Fibroblast of lung (primary cell): ENCODE measurements around the gene PRMT3. TPM values are rescaled to one million over a fixed set of nuclear protein-coding genes. Genes with fewer than 3 reads are reported as not detected.

Source experiments
- DNase-seq, 2 donors: peaks; one replicate each; pipeline versions ENCODE4 v3.0.0 to v3.0.0-alpha.2; 2010; ENCODE audit warnings: low read depth in 2 of 2
- H2AFZ ChIP-seq: 2 replicates; pipeline ENCODE4 v1.5.1; 2012; ENCODE audit warnings: low read length, control low read depth, inconsistent platforms
- H3K27ac ChIP-seq: 2 replicates; pipeline ENCODE4 v1.5.1; 2011; ENCODE audit warnings: low read length, control low read depth; ENCODE audit not compliant: insufficient read depth
- H3K27me3 ChIP-seq: 2 replicates; pipeline ENCODE4 v1.5.1; 2011; ENCODE audit warnings: mild to moderate bottlenecking, low read length; ENCODE audit not compliant: control insufficient read depth, insufficient read depth
- H3K36me3 ChIP-seq: 2 replicates; pipeline ENCODE4 v1.5.1; 2011; ENCODE audit warnings: low read length; ENCODE audit not compliant: control insufficient read depth, insufficient read depth
- H3K4me1 ChIP-seq: 2 replicates; pipeline ENCODE4 v1.5.1; 2011; ENCODE audit warnings: low read length; ENCODE audit not compliant: control insufficient read depth, insufficient read depth; ENCODE audit errors: extremely low read depth
- H3K4me2 ChIP-seq: 2 replicates; pipeline ENCODE4 v1.5.1; 2011; ENCODE audit warnings: low read length, control low read depth; ENCODE audit not compliant: insufficient read depth; ENCODE audit errors: extremely low read depth
- H3K4me3 ChIP-seq, 4 experiments: fragments of 200-600 bp in 1 of 4; sonication (generic) in 1 of 4; replicated peaks in 1 of 4; 2 replicates each; pipeline ENCODE4 v1.5.1; 2011 to 2016; ENCODE audit warnings: low read length in 4 of 4, low read depth in 3 of 4, mild to moderate bottlenecking in 3 of 4, control low read depth in 2 of 4, inconsistent platforms in 1 of 4, mixed read lengths in 1 of 4; ENCODE audit not compliant: insufficient read depth in 1 of 4; ENCODE audit errors: control extremely low read depth in 1 of 4
- H3K79me2 ChIP-seq: 2 replicates; pipeline ENCODE4 v1.5.1; 2012; ENCODE audit warnings: mild to moderate bottlenecking, low read length, inconsistent platforms; ENCODE audit not compliant: control insufficient read depth, insufficient read depth
- H3K9ac ChIP-seq: 2 replicates; pipeline ENCODE4 v1.5.1; 2011; ENCODE audit warnings: mild to moderate bottlenecking, low read length, control low read depth; ENCODE audit not compliant: insufficient read depth
- H3K9me3 ChIP-seq: 2 replicates; pipeline ENCODE4 v1.5.1; 2012; ENCODE audit warnings: low read depth, low read length; ENCODE audit not compliant: control insufficient read depth, insufficient read depth
- H4K20me1 ChIP-seq: 2 replicates; pipeline ENCODE4 v1.5.1; 2011; ENCODE audit warnings: low read length; ENCODE audit not compliant: control insufficient read depth, insufficient read depth; ENCODE audit errors: extremely low read depth
- CTCF ChIP-seq, 2 donors: IDR thresholded peaks in 1 of 2; conservative IDR thresholded peaks in 1 of 2; 1 replicate in 1 of 2; 2 replicates in 1 of 2; pipeline ENCODE4 v1.5.1; 2011 to 2012; ENCODE audit warnings: low read length in 2 of 2, control low read depth in 1 of 2, inconsistent platforms in 1 of 2, low read depth in 1 of 2, mild to moderate bottlenecking in 1 of 2
- EZH2 ChIP-seq: IDR thresholded peaks from 2 replicates; pipeline ENCODE4 v1.5.1; 2012; ENCODE audit warnings: low read length, control low read depth, mild to moderate bottlenecking; ENCODE audit errors: missing control alignments
- polyA plus RNA-seq, 2 donors: library from polyadenylated mRNA; depleted of rRNA in 1 of 2; stranded (reverse) in 1 of 2; unstranded in 1 of 2; fragments of >200 nt; gene quantifications; 2 replicates each; pipeline ENCODE4 v1.2.1, GENCODE V29; 2011 to 2012; ENCODE audit warnings: missing spikeins in 1 of 2
- total RNA-seq: library from RNA; depleted of rRNA; stranded (reverse); fragments of >200 nt; gene quantifications from 2 replicates; pipeline ENCODE4 v1.2.1, GENCODE V29; 2014

PRMT3 gene
- total and polyA plus RNA-seq, 2 donors (not counting 1 experiment from before 2014, with no cell fraction given), result 13.0 to 14.2 TPM

GRCh38 chr11:20501252-20501651 is 113.7 kb downstream of the PRMT3 start:
- Histone ChIP-seq H3K27ac (no peak overlapping the region), H3K9ac (no peak overlapping the region), H3K79me2 (no peaks in the 10 kb centered on the region), H3K4me2 (no peak overlapping the region), H3K27me3 (no peaks in the 10 kb centered on the region), H3K4me3 (no peak overlapping the region), H3K36me3 (no peaks in the 10 kb centered on the region), H3K4me1 (no peaks in the 10 kb centered on the region), H2AFZ (no peak overlapping the region), H3K9me3 (no peaks in the 10 kb centered on the region), H4K20me1 (no peaks in the 10 kb centered on the region)
- TF ChIP-seq EZH2 (no peak), CTCF (conservative IDR thresholded peaks at IDR 0.05 in 1 of 2, IDR thresholded peaks at IDR 0.05 in 1 of 2; ENCODE audit: low read depth in 1 of 2, low read length in 2 of 2) (no peak)
- no peak for DNase-seq

DNA sequence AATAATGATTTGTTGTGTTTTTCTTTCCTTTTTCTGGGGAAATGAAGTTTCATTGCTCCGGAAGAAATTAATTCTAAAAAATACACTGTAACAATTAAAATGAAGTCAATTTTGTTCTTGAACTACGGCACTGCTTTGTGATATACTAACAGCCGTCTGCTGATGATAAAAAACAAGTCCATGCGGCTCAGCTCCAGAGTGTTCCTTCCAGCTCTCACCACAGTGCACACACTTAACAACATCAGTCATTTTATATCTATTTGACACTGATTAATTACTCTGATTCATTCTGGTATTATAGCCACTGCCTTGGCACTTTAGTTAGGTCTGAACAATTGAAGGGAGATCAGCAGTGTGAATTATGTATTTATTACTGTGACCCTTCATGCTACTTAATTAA is 114.5 kb downstream of the PRMT3 start:
- Histone ChIP-seq H3K4me1 (no peaks in the 10 kb centered on the region), H3K27me3 (no peaks in the 10 kb centered on the region), H3K4me3 (no peak overlapping the region), H3K79me2 (no peaks in the 10 kb centered on the region), H3K36me3 (no peaks in the 10 kb centered on the region), H3K4me2 (no peak overlapping the region), H4K20me1 (no peaks in the 10 kb centered on the region), H3K9ac (no peak overlapping the region), H2AFZ (no peak overlapping the region), H3K9me3 (no peaks in the 10 kb centered on the region), H3K27ac (no peak overlapping the region)
- DNase-seq, result peak in 1 of 2 donors; percentile 46
- no peak for TF ChIP-seq CTCF (conservative IDR thresholded peaks at IDR 0.05 in 1 of 2, IDR thresholded peaks at IDR 0.05 in 1 of 2; ENCODE audit: low read depth in 1 of 2, low read length in 2 of 2)
- TF ChIP-seq EZH2, result no peak

GRCh38 chr11:20511982-20512381 is 124.5 kb downstream of the PRMT3 start:
- Histone ChIP-seq H3K9ac (no peak overlapping the region), H3K4me3 (no peak overlapping the region), H3K27ac (no peak overlapping the region), H4K20me1 (no peaks in the 10 kb centered on the region), H3K36me3 (no peaks in the 10 kb centered on the region), H3K79me2 (no peaks in the 10 kb centered on the region), H3K9me3 (no peaks in the 10 kb centered on the region), H3K27me3 (no peaks in the 10 kb centered on the region), H3K4me1 (no peaks in the 10 kb centered on the region), H3K4me2 (no peak overlapping the region), H2AFZ (no peak overlapping the region)
- TF ChIP-seq EZH2 (no peak), CTCF (conservative IDR thresholded peaks at IDR 0.05 in 1 of 2, IDR thresholded peaks at IDR 0.05 in 1 of 2; ENCODE audit: low read depth in 1 of 2, low read length in 2 of 2) (no peak)
- no peak for DNase-seq
